Mesodermal cell (in vitro differentiated cells): ENCODE data around the gene ATE1.

Experiments used
- H3K27ac ChIP-seq: 2 replicates; pipeline ENCODE4 v1.7.0; 2013; ENCODE audit warnings: mild to moderate bottlenecking, low read depth, low read length, moderate library complexity; ENCODE audit not compliant: severe bottlenecking
- H3K36me3 ChIP-seq: 2 replicates; pipeline ENCODE4 v1.7.1; 2013; ENCODE audit warnings: mild to moderate bottlenecking, low read length, moderate library complexity; ENCODE audit not compliant: control insufficient read depth, insufficient read depth
- H3K4me1 ChIP-seq: one replicate; pipeline ENCODE4 v1.7.1; 2013; ENCODE audit warnings: mild to moderate bottlenecking, low read length; ENCODE audit not compliant: insufficient read depth, control insufficient read depth, poor library complexity, severe bottlenecking
- H3K4me3 ChIP-seq: 2 replicates; pipeline ENCODE4 v1.7.0; 2013; ENCODE audit warnings: low read length, control low read depth, mild to moderate bottlenecking; ENCODE audit not compliant: insufficient read depth, poor library complexity, severe bottlenecking; ENCODE audit errors: extremely low read depth
- H3K9me3 ChIP-seq: 2 replicates; pipeline ENCODE4 v1.7.1; 2013; ENCODE audit warnings: mild to moderate bottlenecking, low read length, moderate library complexity; ENCODE audit not compliant: control insufficient read depth
- WGBS, 2 experiments: methylation state at CpG; one replicate each; pipeline ENCODE4 v1.1.5; 2013; ENCODE audit warnings: missing lambda C conversion rate in 2 of 2; ENCODE audit not compliant: insufficient coverage in 2 of 2; 5-methylcytosine and 5-hydroxymethylcytosine counted together

ATE1 gene

DNA sequence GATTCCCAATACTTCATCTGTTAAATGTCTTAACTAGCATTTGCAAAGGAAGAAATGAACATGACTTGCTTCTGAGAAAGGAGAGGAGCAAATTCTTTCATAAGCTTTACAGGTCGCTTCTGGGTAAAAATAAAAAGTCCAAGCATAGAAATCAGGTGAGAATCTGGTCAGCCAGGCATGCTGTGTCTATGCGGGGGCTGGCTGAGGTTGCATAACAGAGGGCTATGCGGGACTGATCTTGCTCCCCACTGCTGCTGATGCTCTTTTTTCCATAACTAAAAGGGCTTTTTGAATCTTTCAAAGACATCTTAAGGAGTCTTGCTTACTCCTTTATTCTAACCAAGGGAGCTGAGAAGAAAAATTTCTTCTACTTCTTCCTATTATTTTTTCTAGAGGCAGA, 236.9 kb downstream of the ATE1 start:
- no peaks in the 10 kb centered on the region for H3K9me3 ChIP-seq
- H3K36me3 ChIP-seq = no peaks in the 10 kb centered on the region
- no peak overlapping the region for H3K27ac ChIP-seq
- H3K4me1 ChIP-seq = peaks cover 3% of the 10 kb centered on the region
- 54 to 72% methylated on average over 3 of the region's 3 CpGs for WGBS, 2 experiments
- no peak overlapping the region for H3K4me3 ChIP-seq
